ENCODE results near the gene SHROOM2.

SHROOM2 gene

DNA sequence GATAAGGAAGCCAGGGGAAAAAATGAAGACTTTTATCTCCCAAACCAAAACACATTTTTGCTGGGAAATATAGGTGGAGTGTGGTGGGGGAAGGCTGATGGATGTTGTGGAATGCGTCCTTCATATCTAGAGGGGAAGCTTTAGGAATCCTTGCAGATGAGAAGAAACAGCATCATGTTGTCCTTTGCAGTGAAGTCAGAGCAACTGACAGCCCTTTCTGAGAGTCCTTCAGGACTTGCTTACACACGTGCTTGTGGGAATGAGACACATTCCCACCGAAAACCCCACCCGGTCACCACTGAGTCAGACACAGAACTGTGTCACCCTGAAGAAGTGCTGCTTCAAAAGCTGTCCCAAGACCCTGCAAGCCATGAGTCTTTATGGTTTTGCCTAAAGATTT lies 81.5 kb downstream of the SHROOM2 start:
- DNase-seq = no peak

- no peak for DNase-seq
These were observed 85.6 kb downstream of the SHROOM2 start for GRCh38 chrX:9871701-9872268.

GRCh38 chrX:9873360-9873759 lies 87.1 kb downstream of the SHROOM2 start:
- no peak for DNase-seq

DNA sequence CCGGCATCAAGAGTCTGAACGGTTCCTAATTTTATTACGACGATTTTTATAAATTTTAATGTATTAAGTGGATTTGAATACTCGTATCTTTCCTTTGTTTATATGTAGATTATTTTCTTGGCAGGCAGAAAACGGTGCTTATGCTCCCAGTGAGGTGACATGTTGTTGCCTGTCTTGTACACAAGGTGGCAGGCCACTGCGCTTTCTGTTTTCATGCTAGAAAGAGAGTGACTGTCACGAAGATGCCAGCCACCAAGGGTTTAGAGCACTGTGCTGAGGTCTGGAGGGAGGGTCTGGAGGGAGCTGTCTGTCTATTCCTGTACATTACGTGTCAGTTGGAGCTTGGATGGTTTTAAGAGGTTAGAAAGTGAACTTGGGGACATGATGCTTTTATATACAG lies 87.7 kb downstream of the SHROOM2 start:
- no peak for DNase-seq

- DNase-seq = no peak
These were observed 88.3 kb downstream of the SHROOM2 start for GRCh38 chrX:9874483-9874882.

GRCh38 chrX:9875801-9876200 lies 89.6 kb downstream of the SHROOM2 start:
- DNase-seq = no peak

DNA sequence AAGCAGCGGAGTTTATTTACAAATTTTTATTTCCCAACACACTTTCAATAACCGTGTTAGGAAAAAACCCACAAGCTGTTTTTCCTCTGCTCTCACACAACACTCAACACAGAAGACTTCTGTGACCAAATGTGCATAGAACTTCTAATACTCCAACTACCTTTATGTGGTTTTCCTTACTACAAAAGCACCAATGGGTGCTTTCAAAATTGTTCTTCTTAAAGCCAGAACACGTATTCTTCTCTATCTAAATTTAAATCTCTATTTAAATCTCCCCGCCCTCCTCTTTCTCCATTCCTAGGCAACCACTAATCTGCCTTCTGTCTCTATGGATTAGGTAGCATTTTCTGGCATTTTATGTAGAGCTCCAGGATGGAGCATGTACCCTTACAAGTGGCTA lies 90.0 kb downstream of the SHROOM2 start:
- DNase-seq = no peak

GRCh38 chrX:9878146-9878820 lies 92.1 kb downstream of the SHROOM2 start:
- no peak for DNase-seq

DNA sequence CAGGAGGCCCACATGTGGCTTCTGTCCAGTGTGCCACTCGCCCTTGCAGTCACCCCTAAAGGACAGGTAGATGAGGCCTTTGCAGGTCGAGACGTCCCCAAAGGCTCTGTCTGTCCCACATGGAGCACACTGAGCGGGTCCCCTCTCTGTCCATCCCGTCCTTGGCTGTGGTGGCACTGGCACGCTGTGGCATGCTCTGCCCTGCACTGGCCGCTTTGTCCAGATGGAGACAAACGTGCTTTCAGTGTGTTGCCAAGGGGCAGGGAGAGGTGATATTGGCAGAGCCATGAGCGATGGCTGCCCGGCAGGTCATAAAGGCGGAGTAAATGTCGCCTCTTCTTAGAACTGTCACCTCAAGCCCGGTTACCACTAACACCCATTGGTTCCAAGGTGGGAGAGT lies 94.0 kb downstream of the SHROOM2 start:
- DNase-seq = no peak

DNA sequence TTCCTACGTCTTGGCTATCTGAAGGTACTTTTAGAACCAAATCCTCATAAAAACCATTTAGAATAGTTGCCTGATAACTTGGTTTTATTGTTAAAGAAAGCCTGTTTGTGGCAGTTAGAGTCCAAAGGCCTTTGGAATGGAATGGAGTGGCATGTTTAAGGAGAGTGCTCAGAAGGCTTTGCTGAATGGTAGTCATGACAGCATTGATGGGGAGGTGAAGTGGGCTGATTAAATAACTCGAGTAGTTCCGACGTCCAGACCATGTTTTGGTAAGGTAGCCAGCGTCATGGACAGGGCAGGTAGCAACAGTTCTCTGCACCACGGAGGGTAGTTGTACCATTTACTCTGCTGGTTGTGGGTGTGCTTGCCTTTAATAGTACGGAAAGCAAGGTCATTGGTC lies 94.6 kb downstream of the SHROOM2 start:
- no peak for DNase-seq

DNA sequence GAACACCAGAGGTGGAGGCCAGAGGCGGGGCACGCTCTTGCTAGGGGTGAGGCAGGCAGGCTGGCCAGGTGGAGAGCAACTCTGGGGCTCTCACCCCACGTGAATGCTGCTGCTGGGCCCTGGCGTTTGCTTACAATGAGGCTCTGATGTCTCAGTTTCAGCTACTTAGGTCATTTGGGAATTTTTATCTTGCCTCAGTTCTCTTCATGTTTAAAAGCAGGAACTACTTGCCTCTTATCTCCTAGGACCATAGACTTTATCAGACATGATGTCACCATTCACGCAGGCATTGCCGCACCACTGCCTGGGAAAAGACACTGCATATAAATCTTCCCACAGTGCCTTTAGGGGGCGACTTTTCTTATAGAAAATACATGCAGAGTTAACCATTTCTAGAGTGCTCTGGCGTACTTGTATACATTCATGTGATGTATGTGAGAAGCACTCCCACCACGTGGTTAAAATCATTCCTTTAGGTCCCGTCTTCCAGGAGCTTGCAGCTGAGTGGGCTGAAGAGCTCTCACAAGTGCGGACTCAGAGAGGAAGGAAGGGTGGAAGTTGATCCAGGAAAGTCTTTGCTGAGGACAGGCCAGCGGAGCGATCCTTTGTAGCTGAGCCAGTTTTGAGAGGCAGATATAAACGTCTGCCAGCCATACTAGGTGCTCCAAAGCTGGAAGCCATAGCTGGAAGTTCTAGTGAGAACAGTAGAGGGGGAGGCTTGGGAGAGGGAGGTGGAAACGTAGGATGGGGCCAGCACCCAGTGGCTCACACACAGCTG lies 96.6 kb downstream of the SHROOM2 start:
- DNase-seq = no peak

DNA sequence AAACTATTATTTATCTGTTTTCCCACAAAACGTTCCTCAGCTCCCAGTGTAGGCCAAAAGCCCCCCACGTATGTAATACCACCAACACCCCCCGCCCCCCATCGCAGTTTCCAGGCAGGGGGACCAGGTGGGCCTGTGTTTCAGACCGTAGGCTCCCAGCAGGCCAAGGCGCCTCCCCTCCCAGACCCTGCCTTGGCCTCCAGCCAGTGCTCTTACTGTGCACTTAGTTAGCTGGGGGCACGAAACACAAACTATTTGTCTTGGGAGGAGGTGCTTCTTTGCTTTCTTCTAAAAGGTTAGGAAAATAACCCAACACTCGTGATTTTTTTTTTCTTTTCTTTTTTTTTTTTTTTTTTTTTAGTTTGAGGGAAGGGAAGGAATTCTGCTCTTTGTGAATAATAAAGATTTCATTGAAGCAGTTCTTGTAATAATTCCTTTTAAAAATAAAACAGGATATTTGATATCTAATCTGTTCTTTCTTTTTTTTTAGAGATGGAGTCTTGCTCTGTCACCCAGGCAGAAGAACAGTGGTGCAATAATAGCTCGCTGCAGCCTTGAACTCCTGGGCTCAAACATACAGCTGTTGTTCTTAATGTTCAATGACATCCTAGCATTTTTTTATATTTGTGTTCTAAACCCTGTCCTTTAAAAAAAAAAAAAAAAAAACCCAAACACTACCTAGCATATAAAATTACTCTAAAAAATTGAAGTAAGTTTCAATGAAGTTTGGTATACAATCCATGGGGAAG lies 98.0 kb downstream of the SHROOM2 start:
- DNase-seq = no peak

GRCh38 chrX:9885150-9885549 lies 98.9 kb downstream of the SHROOM2 start:
- no peak for DNase-seq

- DNase-seq = no peak
These were observed 101.5 kb downstream of the SHROOM2 start for GRCh38 chrX:9887659-9888297.

- DNase-seq = no peak
These were observed 102.8 kb downstream of the SHROOM2 start for GRCh38 chrX:9888953-9889470.

- no peak for DNase-seq
These were observed 104.5 kb downstream of the SHROOM2 start for GRCh38 chrX:9890681-9891091.

GRCh38 chrX:9895225-9895912 lies 109.1 kb downstream of the SHROOM2 start:
- no peak for DNase-seq

DNA sequence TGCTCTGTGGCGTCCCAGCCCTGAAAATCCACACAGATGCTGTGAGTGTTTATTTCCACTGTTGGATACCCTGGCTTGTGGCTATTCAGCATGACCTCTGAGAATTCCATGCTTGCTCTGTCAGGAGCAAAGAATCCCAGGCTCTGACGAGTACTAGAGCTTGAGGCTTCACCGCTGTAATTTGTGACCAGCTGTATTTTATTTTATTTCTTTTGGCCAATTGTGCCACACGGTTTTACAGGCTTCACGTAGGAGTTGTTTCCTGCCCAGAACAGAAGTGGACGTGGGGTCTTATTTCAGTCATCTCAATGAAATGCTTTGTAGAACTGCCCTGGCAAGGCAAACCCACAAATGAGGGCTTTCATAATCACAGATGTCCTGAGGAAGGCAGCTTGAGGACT lies 111.5 kb downstream of the SHROOM2 start:
- DNase-seq = no peak

DNA sequence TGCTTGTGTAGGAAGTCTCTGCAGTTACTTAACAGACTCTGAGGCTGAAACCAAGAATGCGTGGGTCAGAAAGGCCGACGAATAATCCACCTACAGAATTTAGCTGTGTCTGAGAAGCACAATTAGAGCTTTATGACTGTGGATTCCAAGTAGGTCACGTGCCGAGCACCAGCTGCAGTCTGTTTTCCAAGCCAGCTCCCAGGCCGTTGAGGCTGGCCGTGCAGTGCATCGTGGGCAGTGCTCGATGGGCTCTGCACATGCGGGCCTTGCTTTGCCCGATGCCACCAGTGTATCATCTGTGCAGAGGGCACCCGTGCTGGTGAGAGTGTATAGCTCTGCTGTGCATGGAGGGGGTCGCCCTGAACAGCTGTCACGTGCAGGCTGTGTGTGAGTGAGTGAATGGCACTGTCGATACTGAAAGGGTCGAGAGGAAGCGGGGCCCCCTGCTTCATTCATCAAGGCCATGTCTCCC lies 113.4 kb downstream of the SHROOM2 start:
- DNase-seq = no peak

DNA sequence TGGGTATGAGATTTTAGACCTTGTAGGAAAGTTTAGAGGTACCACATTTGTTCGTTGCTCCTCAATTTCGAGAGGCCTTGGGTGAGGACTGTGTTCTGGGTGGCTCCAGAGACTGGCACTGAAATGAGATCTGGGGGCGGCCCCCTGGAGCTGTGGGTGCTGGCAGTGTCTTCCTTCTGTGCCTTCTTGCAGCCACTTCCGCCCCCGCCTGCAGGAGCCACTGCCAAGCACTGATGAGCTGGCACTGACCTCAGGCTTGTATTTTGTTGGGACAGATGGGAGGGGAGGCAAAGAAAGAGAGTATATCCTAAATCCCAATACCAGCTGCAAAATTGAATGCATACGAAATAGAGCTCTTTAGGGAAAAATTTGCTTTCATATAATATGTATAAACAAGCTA lies 116.4 kb downstream of the SHROOM2 start:
- DNase-seq = no peak

DNA sequence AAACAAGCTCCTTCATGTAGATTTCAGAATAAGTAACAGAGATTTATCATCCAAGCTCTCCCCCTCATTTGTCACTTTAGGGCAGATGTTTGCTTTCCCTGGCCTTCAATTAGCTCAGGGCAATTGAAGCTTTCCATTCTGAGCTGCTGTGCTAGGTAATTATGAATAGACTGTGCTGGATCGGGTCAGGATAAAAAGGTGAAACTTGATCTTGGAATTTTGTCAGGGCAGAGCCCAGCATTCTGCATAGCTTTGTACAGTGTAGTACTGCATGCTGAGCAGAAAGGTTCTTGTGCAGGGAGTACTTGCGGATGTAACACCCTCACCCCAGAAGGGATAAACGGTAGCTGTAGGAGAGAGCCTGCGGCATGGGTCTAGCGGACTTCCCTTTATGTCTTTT lies 116.9 kb downstream of the SHROOM2 start:
- no peak for DNase-seq

DNA sequence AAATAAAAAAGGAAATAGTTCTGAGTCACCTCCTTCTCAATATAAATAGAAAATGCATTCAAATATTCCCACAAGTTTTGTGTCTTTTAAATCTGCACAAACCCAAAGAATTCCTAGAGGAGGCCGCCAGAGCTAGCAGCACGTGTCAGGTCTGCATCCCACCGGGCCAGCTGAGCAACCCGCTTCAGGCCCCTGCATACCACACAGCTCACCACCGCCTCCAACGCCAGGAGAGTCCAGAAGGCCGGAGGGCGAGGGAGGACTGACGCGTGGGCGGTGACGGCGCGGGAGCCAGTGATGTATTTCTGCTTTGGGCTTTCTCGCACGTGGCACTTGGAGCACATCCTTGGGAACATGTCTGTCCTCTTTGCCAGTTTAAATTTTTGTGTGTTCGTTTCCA lies 119.1 kb downstream of the SHROOM2 start:
- no peak for DNase-seq
